Vagina (tissue), 2 donors: ENCODE results near the gene ONECUT3.

Source experiments
- POLR2AphosphoS5 ChIP-seq, 2 donors: sonication (generic); formaldehyde crosslinking; IDR thresholded peaks; one replicate each; pipeline ENCODE4 v1.9.0; 2017; ENCODE audit warnings: antibody characterized with exemption in 2 of 2, mild to moderate bottlenecking in 2 of 2, low read depth in 1 of 2; ENCODE audit not compliant: insufficient read depth in 1 of 2
- TF ChIP-seq, protein P1 (sequence below), 3 experiments: fragments of 450-650 bp in 2 of 3; fragments of 200-600 bp in 1 of 3; sonication (generic) in 1 of 3; IDR thresholded peaks; one replicate each; pipeline ENCODE4 v1.5.1; 2017 to 2019; ENCODE audit warnings: antibody characterized with exemption in 3 of 3, mild to moderate bottlenecking in 2 of 3, moderate library complexity in 2 of 3

DNA sequence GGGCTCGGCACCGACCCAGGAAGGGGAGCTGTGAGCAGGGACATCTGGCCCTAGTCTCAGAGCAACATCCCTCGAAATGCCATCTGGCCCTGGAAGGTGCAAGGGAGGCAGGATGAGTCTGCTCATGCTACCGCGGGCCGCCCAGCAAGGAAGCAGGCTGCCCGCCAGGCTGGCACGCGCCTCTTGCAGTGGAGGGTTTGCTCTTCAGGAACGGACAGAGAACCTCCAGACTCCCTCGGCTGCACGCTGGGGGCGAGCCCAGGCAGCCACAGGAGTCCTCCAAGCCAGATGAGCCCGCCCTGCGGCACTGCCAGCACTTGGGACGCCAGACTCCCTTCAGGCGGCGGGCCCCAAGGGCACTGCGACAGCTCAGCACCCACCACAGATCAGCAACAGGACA lies 68.9 kb downstream of the ONECUT3 start:
- no peak for TF ChIP-seq POLR2AphosphoS5 (IDR thresholded peaks at IDR 0.05; ENCODE audit: insufficient read depth in 1 of 2, low read depth in 1 of 2)
- TF ChIP-seq, protein P1, sequence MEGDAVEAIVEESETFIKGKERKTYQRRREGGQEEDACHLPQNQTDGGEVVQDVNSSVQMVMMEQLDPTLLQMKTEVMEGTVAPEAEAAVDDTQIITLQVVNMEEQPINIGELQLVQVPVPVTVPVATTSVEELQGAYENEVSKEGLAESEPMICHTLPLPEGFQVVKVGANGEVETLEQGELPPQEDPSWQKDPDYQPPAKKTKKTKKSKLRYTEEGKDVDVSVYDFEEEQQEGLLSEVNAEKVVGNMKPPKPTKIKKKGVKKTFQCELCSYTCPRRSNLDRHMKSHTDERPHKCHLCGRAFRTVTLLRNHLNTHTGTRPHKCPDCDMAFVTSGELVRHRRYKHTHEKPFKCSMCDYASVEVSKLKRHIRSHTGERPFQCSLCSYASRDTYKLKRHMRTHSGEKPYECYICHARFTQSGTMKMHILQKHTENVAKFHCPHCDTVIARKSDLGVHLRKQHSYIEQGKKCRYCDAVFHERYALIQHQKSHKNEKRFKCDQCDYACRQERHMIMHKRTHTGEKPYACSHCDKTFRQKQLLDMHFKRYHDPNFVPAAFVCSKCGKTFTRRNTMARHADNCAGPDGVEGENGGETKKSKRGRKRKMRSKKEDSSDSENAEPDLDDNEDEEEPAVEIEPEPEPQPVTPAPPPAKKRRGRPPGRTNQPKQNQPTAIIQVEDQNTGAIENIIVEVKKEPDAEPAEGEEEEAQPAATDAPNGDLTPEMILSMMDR (IDR thresholded peaks at IDR 0.05), result no peak
